Thyroid gland (tissue), 4 donors: ENCODE data around the gene MRTFB.

Source experiments
- POLR2A ChIP-seq, 2 donors: fragments of 450-650 bp; IDR thresholded peaks; one replicate each; pipeline ENCODE4 v1.6.1; 2017; ENCODE audit warnings: antibody characterized with exemption in 2 of 2, mild to moderate bottlenecking in 2 of 2, moderate library complexity in 1 of 2
- TF ChIP-seq, protein P1 (sequence below), 6 experiments: fragments of 200-600 bp in 3 of 6; fragments of 450-650 bp in 3 of 6; sonication (generic) in 3 of 6; IDR thresholded peaks; one replicate each; pipeline ENCODE4 v1.5.1; 2016 to 2019; ENCODE audit warnings: antibody characterized with exemption in 6 of 6, mild to moderate bottlenecking in 2 of 6, inconsistent platforms in 1 of 6, moderate library complexity in 1 of 6

GRCh38 chr16:14302031-14302398 lies 230.9 kb downstream of the MRTFB start:
- TF ChIP-seq, protein P1, sequence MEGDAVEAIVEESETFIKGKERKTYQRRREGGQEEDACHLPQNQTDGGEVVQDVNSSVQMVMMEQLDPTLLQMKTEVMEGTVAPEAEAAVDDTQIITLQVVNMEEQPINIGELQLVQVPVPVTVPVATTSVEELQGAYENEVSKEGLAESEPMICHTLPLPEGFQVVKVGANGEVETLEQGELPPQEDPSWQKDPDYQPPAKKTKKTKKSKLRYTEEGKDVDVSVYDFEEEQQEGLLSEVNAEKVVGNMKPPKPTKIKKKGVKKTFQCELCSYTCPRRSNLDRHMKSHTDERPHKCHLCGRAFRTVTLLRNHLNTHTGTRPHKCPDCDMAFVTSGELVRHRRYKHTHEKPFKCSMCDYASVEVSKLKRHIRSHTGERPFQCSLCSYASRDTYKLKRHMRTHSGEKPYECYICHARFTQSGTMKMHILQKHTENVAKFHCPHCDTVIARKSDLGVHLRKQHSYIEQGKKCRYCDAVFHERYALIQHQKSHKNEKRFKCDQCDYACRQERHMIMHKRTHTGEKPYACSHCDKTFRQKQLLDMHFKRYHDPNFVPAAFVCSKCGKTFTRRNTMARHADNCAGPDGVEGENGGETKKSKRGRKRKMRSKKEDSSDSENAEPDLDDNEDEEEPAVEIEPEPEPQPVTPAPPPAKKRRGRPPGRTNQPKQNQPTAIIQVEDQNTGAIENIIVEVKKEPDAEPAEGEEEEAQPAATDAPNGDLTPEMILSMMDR (IDR thresholded peaks at IDR 0.05), result no peak
- peak in 1 of 2 donors; percentile 32 for TF ChIP-seq POLR2A (IDR thresholded peaks at IDR 0.05)
